Stimulated activated CD4-positive, alpha-beta T cell treated with anti-CD3 and anti-CD28 coated beads, Interleukin-2, amount 100 ng/mL, for 4 hours (primary cell): ENCODE data around the gene PRDM16.
"Not testable (repeated sequence)": the region's sequence is repeated elsewhere in the genome, so short reads cannot be mapped to it uniquely, and the experiment has no call there.

Experiments used
- DNase-seq: peaks from one replicate; pipeline ENCODE4 v3.0.0-alpha.2; 2020; ENCODE audit warnings: low read depth

PRDM16 gene

DNA sequence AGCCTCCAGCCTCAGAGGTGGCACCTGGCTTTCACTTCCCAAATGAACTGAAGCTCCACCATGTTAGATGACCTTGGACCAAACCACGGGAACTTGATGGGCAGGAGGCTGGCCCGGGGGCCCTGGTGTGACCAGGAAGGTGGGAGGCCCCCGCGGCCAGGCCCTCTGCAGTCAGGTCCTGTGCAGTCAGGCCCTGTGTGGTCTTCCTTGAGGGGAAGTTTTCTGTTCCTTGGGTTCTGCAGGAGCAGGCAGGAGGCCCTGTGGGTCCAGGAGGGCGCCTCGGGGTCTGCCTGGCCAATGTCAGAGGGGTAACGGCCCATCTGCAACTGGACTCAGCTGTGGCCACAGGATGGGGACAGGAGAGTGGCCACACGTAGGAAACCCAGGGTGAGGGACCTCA is 13.0 kb downstream of the PRDM16 start:
- DNase-seq = no peak

DNA sequence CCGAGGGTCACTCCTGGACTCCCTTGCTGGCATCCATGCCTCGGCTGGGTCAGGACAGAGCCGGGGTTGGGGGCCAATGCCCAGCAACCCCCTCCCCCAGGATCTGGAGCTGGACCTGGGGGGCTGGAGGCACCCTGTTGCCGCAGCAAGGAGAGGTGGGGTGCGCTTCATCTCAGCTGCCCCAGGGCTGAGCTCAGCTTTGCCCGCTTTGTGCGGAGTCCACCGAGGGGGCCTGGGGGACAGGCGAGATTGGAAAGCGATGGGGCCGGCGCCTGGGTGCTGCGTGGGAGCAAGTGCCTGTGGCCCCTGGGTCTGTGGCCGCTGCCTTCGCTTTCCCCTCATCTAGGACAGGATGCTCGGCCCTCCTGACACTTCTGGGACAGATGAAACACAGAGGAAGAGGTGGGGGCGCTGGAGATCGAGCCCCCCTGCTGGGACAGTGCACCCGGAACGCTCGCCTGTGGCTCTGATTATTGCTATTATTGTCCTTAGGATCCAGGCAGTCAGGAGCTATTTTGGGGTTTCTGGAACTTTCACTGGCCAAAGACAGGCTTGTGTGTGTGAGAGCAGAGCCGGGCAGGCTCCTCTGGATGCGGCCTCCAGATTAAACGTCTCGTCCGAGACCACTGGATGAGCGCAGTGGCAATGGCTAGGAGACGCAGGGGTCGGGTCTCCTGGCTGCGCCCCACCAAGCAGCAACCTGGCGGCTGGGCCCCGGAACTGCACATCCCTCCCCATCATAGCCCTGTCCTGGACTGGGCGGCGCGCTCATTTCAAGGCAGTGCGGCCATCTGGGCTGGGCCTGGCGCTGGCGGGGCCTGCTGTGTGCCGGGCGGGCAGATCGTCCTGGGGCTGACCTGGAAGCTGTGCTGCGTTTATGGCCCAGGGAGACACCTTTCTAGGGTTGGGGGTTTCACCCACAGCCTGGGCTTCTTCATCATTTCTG is 13.8 kb downstream of the PRDM16 start:
- no peak for DNase-seq

DNA sequence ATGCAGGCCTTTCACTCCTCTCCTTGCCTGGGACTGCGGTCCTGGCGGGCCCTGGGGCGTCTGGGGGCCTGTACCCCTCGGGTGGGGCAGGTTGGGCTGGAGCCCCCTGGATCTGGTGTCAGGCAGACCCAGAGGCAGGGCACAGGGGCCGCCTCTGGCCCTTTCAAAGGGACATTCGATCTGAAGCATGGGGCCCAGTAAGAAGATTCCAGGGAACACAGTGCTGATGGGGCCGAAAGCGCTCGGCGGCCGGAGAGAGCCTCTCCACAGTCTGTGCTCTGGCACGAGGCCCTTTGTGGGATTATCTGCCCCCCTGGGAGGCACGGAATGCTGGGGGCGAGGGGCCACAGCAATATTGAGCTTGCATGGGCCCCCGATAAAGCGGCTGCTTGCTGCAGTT is 15.2 kb downstream of the PRDM16 start:
- DNase-seq = no peak

DNA sequence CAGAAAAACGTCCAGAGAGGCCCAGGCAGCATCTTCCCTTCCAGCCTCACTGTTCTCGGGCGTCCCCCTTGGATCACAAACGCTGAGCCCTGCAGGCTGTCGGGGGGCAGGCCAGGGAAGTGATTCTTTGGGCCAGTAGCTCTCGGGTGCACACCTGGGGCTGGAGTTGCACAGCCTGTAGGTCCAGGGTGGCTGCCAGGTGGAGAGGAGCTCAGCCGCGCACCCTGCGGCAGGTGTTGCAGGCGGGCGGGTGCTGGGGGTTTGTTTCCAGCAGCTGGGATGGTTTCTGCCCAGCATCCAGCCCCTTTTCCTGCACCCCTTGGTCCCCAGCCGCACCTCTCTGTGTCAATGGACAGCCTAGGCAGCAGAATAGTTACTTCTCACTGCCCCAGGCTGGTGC is 15.7 kb downstream of the PRDM16 start:
- no peak for DNase-seq

DNA sequence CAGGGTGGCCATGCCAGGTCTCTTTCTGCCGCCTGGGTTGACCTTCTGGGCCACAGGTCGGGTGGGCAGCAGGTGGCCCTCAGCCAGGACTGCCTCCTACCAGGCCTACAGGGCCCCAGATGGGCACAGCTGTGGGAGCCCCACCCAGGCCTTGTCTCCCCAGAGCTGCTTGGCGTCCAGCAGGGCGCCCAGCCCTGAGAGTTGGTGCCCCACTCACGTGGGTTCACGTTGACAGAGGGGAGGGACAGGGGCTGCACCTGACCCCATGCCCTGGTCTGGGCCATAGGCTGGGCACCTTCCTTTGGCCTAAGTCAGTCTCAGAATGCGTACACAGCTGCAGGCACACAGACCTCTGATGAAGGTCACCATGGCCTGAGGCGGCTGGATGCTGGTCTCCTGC is 16.7 kb downstream of the PRDM16 start:
- no peak for DNase-seq

DNA sequence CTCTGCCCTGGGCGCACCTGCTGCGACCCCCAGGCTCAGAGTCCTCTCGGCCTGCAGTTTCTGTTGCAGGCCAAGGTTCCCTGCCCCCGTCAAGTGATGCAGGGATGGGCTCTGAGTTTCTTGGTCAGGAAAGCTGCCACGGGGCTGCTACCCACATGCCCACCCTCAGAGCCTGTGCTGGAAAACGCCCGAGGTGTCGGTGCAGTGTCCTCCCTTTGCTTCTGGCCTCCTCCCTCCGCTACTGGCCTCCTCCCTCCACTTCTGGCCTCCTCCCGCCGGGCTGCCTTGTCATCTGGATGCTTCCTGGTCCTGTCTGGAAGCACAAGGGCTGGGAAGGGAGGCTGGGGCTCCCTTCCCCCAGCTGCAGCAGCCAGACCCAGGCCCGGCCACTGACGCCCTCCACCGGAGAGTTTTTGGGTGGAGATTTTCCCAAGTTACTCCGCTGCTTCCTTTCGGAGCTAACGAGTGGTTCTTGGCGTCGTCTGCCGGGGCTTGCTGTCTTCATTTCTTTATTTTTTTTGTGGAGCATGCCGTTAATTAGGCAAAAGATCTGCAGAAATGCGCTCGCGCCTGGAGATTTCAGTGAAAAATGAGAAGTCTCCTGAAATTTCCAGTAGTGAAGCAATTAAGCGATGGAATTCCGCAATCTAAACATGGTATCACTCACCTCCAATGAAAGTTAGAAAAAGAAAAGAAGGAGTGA is 17.4 kb downstream of the PRDM16 start:
- DNase-seq = no peak

DNA sequence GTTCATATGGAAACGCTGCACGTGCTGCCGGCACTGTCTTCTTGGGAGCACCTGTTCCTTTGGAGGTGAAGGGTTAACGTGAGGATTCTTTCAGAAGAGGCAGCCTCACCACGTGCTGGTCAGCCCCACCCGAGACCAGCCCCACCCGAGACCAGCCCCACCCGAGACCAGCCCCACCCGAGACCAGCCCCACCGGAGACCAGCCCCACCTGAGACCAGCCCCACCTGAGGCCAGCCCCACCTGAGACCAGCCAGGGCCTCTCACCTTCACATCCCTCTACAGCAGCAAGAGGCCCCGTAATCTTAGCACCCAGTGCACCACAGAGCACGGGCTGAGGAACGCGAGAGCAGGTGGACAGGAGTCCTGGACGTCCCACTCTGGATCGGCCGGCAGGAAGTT is 18.0 kb downstream of the PRDM16 start:
- no peak for DNase-seq

DNA sequence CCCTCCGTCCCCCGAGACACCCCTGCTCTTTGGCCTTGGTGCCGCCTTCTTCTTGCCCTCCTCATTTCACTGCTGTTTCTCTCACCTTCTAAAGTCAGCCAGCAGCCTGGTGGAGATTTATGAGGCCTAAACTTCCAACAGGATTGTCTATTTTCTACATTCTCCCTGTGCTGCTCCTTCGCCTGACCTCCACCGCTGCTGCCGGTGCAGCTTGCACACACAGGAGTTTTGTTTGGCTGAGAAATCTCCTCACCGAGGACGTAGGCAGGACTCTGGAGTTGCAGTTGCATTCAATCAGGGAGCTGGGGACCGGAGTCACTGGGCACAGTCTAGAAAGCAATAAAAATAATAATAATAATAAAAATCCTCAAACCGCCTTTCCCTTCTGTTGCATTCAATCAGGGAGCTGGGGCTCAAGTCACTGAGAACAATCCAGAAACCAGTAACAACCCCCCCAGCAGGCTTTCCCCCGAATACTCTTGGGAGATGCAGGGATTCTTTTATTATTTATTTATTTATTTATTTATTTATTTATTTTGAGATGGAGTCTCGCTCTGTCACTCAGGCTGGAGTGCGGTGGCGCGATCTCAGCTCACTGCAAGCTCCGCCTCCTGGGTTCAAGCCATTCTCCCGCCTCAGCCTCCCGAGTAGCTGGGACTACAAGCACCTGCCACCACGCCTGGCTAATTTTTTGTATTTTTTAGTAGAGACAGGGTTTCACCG is 19.1 kb downstream of the PRDM16 start:
- DNase-seq = not testable (repeated sequence)

DNA sequence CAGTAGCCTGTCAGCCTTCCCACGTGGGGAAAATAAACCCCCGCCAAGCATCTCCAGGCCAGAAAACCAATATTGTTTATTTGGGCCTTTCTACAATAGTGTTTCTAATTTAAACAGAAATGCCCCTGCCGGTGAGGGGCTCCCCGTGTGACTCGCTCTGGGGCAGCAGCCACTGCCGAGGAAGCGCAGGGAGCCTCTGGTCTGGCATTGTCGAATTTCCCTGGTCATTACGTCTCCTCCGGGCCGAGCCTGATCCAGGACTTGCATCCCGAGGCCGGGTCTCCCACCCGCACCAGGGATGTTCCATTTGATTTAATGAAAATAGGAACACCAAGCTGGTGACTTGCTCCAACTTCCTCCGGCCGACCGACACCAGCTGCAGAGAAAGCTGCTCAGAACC is 20.5 kb downstream of the PRDM16 start:
- DNase-seq = no peak

DNA sequence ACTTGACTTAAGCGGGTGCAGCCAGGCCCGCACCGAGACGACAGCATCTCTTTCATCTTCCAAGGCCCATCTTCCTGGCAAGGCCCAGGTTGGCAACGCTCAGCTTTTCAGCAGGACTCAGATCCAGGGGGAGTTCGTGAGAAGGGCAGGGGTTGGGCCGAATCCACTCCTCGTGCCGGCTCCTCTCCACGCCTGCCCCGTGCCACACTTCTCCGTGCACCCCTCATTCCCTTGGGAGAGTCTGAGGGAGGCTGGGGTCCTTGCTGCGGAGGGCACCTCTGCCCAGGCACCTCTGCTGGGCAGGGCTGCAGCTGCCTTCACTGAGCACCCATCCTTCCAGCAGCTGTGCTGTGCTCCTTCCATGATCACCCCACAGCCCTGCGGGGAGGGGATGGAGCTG is 22.3 kb downstream of the PRDM16 start:
- no peak for DNase-seq

DNA sequence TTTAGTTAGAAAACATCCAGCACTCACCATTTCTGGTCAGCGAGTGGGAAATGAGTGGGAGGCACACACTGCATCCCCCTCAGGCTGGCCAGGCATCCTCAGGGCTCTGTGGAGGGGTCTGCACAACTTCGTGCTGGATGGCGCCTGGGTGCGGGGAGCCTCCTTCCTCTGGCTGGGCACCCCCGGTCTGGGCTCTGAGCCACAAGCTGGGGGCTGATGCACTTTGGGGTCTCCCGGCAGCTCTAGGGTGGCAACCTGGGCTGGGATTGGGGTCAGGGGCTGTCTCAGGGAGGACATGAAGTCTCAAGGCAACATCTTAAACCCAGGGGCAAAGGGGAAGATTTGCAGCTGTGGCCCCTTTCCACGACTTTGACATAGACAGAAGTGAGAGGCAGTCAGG is 23.5 kb downstream of the PRDM16 start:
- no peak for DNase-seq

DNA sequence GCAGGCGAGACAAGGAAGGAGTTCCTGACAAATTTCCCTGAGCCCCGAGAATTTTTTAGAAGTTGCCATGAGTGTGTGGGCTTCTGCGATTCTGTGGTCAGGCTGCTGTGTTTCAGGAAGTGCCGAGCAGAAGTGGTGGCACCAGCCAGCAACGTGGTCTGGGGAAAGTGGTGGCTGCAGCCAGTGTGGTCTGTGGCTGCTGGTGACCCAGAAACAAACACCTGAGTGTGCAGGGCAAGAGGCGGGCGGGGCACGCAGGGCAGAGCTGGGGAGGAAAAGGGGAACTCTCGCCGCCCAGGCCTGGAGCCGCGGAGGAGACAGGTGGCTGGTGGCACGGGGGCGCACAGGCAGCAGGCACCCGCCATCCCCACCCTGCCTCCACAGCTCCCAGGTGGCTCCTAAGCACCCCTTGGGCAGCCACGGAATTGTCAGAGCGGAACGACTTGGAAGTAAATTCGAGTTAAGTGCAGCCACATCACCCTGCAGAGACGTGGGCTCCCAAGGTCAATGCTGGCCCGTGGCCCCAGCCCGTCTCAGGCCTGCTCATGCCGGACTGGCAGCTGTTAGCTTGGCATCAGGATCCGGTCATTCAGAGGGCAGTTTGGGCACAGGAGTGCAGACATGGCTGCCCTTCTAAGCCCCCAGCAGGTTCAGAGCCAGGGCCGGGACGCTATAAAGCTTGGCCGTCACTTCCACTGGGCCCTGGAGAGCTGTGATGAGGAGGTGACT is 25.1 kb downstream of the PRDM16 start:
- DNase-seq = no peak

DNA sequence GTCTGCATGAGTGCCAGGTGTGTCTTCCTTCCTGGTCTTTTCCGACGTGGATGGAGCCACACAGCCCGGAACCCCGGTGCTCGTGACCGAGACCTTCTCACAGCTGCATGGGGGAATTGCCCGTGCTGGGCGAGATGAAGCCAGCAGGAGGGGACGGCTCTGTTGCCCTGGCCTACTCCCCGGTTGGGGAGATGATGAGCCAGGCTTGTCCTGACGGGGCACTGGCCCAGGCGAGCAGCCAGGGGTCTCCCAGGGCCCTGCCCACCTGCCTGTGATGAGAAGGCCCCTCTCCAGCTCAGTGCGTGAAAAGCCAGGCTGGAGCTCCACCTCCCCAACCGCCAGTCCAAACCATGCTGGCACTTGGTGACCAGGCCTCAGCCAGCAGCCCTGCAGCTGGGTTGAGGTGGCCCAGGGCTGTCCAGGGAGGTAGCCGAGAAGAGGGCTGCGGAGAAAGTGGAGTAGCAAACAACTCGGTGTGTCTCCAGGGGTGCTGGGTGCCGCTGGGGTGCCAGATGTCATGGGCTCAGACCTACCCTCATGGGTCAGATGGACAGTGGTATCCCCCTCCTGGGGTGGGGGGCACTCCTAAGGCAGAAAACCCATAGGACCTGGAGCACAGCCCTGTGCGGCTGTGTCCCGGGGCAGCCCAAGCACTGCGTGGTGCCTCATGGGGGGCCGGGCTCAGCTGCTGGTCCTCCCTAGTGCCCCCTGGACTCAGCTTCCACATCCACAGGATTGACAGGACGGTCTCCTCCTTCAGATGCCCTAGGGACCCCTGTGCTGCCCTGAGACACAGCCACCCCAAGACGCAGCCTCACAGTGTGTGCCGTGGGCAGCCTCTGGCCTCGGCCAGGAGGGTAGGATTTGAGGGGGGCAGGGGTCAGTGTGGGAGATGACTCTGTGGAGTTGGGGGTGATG is 26.1 kb downstream of the PRDM16 start:
- DNase-seq = no peak

DNA sequence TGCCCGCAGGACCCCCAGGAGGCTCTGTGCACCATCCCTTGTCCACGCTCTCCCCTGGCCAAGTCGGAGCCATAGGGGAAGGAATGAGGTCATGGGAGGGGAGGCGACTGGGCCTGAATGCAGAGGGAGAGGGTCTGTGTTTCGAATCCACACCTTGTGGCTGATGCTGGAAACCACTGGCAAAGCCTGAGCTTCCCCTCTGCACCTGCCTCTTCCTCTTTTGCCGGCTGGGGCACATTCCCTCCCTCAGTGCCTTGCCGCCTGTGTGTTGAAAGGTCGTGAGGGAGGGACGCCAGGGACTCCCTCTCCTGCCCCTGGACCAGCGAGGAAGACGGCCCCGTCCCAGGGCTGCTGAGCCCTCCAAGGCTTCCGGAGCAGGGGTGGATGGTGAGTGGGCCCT is 27.3 kb downstream of the PRDM16 start:
- no peak for DNase-seq

DNA sequence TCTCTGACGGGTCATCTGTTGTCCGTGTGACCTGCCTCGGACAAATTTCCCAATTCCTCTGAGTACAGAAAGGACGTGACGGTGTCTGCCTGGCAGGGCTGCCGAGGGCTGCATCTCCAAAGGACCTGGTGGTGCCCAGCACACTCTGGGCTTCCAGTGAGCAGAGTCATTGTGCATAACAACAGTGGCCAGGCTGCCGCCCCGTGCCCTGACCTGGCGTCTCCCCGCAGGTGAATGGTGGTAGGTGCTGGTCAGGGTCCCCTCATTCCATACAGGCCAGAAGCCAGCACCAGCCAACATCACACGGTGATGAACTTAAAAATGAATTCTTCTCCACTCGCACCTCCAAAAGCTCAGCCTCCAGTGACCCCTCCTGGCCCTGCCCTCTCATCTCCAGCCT is 28.2 kb downstream of the PRDM16 start:
- DNase-seq = no peak

DNA sequence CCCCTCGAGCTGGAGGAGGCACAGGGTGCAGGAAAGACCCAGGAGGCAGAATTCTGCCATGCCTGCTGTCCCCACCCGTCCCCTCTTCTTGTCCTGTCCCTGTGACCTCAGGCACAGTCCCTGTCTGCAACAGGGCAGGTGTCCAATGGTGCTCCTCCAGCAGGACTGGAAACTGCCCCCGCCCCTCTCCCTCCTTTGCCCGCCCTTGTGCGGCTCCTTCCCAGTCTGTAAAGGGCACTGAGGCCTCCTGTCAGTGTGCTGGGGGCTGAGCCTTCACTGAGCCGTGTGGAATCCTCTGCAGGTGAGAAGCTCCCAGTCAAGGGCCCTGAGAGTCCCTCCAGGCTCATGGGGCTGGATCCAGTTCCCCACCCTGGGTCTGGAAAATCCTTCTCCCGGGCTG is 28.9 kb downstream of the PRDM16 start:
- no peak for DNase-seq

DNA sequence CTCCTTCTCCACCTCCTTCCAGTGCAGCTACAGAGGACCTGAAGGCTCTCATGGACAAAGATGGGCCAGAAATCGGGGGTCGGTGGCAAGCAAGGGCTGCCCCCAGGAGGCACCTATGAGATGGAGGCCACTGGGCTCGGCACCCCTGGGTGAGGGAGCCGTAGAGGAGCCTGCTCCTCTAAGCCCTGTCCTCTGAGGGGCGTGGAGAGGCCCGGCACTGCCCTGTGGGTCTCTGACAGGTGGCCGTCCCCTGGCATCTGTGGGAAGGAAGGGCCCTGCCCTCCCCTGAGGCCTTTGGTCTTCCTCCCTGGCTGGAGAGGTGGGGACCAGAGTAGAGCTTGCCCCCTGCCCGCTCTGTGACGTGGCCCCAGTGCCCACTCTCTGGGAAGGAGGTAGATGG is 30.9 kb downstream of the PRDM16 start:
- no peak for DNase-seq

DNA sequence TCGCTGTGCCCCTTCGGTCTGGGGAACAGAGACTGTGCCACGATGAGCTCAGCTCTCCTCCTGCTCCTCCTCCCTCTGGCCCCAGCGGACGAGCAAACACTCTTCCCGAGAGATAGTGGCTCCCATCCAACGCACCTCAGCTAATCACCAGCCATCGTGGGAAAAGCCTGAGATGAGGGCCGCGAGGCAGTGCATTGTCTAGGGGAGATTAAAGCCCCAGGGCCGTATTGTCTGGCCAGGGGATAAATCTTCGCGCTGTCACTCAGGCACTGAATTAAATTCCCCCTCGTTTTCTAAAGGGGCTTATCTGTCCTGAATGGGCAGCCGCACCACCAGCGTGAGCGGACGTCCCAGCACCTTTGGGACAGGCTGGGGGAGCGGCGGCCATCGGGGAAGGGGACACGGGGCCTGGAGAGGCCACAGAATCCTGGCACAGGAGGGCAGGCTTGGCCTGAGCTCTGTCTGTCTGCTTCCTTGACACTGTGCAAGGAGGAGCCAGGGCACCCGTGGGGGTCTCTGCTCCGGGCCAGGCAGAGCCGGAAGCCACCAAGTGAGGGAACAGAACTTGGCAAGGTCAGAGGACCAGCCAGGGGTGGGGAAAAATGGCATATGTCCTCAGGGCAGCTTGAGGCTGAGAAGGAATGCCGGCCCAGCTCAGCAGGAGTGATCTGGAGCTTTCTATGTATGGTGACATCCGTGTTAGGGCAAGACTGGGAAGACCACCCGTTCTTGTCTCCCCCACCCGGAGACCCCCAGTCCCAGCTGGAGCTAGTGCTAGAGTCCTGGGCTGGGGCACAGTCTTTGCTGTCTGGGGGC is 32.3 kb downstream of the PRDM16 start:
- no peak for DNase-seq

DNA sequence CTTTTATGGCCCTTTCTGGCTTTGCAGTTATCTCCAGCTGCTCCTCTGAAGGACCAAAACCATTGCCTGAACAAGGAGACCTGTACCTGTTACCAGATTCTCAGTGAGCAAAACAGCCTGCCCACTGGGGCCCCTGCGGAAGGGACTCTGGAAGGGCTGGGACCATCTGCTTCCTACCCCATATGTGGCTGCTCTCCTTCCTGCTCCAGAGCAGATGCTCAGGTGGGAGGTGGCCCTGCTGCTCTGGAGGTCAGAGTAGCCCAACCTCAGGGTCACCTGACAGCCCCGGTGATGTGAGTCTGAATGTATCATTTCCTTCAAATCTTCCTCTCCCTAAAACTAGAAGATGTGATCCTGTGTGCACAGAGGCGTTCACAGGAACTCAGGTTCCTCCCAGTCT is 33.6 kb downstream of the PRDM16 start:
- no peak for DNase-seq
